NCI-H1417 treated with DMSO at 0.1 percent for 48 hours (cell line): ENCODE measurements around the gene CRYZL1.
"Not testable (repeated sequence)": the region's sequence is repeated elsewhere in the genome, so short reads cannot be mapped to it uniquely, and the experiment has no call there.

ENCODE experiments used
- DNase-seq: peaks from one replicate; lab custom pipeline; 2025; lab: John Stamatoyannopoulos, UW

Gene CRYZL1

DNA sequence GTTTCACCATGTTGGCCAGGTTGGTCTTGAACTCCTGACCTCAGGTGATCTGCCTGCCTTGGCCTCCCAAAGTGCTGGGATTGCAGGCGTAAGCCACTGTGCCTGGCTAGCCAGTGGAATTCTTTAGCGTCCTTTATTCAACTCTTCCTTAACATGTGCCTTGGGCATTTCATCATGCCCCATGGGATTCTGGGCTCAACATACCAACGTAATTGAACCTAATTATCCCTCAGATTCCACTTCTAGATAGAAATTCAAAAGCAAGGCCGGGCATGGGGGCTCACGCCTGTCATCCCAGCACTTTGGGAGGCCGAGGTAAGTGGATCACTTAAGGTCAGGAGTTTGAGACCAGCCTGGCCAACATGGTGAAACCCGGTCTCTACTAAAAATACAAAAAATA lies 15.4 kb downstream of the CRYZL1 start:
- not testable (repeated sequence) for DNase-seq

DNA sequence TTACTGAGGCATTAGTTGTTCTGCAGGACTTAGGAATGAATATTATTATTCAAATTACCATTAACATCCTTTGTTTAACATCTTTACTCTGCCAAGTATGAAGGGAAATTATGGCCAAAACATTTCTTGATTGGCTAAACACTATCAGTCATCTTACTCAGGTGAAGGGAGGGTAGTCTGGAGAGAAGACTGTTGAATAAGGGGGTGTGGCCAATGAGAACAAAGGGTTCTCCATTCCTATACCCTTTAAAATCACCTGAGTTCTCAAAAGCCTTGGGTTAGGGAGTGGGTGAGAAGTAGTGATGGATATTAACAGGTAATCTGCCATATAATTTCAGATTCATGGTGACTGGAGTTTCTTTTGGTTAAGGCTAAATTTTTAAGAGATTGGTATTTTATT lies 19.3 kb downstream of the CRYZL1 start:
- DNase-seq, result no peak

DNA sequence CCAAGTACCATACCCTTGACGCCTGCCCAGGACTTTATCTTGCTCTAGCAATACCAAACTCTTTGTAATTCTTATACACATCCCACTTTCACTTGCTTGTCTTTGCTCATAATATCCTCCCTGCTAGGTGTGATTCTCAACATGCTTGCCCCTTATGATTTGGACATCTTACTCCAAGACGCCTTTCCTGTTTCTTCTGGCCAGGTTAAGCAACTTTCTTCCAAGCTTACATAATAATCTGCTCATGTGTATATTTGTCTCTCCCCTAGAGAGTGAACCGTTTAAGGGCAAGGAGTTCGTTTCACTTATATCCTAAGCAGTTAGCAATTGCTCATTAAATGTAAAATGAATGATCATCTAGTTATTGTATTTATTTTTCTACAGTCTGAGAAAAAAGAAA lies 21.8 kb downstream of the CRYZL1 start:
- no peak for DNase-seq

DNA sequence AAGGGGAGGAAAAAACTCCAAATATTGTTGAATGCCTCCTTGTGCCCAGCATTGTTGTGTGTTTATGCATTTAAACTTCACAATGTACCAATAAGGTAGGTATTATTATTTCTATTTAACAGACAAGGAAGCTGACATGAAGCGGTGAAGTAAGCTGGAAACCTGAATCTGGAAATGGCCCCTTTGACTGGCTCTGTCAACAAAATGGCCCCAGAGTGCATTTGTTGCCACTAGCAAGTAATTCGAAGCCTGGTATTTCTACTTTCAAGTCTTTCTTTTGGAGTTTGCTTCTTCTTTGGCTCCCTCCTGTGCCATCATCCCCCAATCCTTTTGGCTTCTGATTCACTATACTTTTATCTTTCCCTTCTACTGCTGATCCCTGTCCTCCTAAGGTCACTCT lies 23.1 kb downstream of the CRYZL1 start:
- no peak for DNase-seq

DNA sequence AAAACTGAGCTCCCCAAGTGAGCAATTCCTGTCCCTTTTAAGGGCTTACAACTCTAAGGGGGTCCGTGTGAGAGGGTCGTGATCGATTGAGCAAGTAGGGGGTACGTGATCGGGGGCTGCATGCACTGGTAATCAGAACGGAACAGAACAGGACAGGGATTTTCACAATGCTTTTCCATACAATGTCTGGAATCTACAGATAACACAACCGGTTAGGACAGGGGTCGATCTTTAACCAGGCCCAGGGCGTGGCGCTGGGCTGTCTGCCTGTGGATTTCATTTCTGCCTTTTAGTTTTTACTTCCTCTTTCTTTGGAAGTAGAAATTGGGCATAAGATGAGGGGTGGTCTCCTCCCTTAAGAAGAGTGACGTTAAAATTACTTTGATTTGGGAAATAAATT lies 24.0 kb downstream of the CRYZL1 start:
- DNase-seq, result not testable (repeated sequence)

DNA sequence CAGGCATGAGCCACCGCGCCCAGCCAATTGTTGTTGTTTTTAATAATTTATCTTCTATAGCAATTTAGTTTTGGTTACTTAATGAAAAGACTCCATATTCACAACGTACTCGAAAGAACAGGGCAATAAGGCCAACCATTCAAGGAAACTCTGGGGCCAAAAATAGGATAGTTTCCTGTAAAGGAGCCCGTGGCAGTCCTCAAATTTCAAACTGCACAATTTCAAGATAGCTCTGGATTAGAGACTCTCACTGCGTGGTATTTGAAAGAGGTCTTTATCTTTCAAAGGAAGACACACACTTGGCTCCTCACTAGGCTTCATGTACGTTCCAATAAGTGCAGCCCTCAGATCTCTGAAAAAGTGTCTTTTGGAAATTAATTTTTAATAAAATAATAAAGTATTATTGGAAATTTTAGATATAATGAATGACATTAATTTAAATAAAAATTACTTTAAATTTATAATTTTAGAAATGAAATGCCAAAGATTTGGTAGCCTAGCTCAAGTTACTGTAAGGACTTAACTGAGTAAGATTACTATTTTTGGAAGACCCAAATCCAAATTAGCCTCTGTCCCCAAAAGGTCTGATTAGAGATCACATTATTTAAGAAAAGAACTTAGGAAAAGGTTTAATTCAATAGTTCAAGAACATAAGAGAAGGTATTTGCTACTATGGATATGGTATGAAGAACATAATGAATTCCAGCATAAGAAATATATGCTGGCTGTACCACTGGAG lies 30.4 kb downstream of the CRYZL1 start:
- no peak for DNase-seq

DNA sequence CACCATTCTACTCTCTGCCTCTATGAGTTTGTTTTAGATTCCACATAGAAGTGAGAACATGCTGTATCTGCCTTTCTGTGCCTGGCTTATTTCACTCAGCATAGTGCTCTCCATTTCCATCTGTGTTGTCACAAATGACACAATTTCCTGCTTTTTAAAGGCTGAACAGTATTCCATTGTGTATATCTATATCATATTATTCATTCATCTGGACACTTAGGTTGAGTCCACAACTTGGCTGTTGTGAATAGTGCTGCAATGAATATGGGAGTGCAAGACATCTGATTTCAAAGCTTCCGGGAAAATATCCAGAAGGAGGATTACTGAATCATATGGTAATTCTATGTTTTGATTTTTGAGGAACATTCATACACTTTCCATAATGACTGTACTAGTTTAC lies 33.0 kb downstream of the CRYZL1 start:
- DNase-seq, result no peak

DNA sequence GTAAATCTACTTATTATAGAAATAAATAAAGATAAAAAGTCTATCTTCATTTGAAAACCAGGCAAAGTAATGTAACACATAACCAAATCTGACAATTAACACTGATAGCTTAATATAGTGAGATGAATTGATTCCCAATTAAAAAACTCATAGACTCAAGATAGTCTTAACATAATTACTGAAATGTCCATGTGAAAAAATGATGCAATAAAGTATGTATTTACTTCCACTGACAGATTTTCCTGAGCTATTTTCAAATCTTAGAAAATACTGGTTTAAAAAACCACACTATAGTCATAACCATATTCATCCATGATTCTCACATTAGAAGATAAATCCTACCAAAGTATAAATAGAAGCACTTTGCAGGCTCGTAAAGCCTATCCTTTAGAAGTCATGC lies 43.5 kb downstream of the CRYZL1 start:
- DNase-seq, result no peak

DNA sequence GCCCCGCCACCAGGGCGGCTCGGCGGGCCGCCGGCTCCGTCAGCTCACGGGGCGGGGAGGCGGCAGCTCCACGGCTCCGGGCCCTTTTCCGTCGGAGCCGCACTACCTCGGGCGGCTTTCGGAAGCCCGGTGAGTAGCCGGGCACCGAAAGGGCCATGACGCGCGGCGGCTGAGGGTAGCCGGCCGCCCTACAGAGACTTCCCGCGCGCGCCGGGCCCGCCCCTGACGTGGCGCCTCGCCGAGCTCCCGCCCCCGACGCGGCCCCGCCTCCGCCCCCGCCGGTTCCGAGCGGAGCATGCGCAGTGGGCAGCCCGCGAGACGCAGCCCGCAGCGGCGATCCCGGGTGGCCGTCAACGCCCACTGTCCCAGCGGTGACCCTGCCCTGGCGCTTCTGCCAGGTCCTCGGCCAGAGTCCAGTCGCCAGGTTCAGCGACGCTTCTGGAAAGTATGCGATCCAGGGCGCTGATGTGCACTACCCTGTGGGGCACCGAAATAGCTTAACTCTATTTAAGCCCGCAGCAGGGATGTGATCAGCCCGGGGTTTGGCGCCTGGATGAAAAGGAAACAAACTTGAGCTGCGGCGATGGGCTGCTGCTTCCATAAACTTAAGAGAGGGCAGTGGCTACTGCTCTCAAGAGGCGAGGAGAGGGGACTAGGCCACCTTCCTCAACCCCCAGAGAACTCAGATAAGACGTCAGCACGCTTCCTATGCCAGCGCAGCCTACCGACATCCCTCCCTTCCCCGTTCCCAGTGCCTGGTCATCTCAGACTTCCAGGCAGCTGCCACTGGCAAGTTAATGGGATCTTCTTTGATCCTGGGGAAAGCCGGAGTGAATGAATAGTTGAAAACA lies 52.8 kb downstream of the CRYZL1 start, which contains the start of gene DONSON:
TSS of gene DONSON (minus strand) at position 200 of the 851 bp plus-strand sequence. CDS start at position 157, 43 bp downstream.
- DNase-seq, result peak; percentile 53

DNA sequence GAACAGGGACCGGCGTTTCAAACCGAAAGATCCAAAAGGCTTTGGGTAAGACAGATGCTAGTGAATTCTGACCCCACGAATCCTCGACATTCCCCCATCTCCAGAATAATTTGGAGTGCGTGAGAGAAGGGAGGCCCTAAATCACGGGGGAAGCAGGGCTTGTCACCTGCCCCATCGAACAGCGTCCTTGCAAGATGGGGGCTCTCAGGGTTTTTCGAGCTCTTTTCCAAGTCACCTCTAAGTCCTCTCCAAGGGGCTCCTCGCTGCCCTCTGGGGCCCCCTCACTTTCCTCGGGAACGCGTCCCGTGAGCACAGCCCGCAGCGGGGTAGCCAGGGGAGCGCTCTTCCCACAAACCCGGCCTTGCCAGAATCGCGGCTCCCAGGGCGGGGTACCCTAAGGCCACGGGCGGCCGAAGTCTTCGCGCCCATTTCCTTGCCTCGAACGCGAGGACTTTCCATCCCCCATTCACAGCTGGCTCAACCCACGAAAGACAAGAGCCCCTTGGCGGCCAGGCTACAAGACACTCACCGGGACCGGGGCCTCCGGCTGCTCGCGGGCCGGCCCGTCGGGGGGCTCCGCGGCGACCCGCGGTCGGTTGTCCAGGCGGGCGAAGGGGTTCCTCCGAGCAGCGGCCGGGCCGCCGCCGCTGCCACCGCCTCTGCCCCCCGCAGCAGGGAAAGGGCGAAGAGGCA lies 53.6 kb downstream of the CRYZL1 start:
- no peak for DNase-seq

DNA sequence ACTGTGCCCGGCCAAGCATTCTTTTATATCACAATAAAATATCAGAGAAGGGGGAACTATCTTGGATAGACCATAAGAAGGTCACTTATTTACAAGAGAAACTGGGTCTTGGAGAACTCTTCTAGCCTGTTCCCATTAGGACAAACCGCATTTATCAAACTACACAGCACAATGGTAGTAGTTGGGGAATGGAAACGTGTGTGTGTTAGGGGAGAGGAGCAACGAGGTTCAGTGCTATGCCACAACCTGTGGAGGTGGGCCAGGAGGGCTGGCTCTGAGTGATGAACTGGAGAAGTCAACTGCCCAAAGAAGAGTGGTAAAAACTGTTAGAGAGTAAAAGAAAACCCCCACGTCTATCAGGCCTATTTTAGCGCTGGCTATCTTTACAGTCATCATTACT lies 54.6 kb downstream of the CRYZL1 start:
- DNase-seq, result no peak

DNA sequence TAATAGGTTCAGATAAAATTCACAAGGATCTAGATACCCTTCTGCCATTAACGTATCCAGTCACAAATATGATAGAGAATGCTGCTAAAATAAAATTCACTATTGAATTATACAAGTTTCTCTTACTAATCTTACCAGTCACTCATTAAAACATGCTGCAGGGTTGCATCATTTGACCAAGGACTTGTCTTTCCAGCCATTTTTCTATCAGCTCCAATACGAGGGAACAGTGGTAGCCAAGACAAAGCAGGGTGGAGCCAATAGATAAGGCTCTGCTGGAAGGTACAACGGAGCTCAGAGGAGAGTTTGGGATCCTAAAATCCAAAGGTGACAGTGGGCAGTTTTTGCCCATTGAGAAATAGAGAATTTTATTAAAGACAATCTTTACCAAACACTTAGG lies 57.1 kb downstream of the CRYZL1 start:
- no peak for DNase-seq

DNA sequence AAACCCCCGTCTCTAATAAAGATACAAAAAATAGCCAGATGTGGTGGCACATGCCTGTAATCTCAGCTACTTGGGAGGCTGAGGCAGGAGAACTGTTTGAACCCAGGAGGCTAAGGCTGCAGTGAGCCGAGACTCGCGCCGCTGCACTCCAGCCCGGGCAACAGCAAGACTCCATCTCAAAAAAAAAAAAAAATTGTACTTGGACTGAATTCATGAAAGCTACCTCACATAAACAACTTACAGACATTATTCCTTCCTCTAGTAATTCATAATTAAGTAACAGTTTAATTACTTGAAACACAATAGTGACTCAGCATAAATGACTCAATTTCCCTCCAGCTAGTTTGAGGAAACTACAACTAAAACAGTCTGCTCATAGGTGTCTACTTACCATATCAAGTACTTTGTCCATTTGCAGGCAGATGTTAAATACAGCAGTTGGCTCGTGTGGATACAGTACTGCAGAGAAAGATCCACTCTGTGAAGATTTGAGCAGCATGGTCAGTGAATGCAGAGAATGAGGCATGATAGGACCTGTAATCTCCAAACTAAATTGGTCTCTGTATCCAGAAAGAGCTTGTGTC lies 62.5 kb downstream of the CRYZL1 start:
- DNase-seq, result no peak

DNA sequence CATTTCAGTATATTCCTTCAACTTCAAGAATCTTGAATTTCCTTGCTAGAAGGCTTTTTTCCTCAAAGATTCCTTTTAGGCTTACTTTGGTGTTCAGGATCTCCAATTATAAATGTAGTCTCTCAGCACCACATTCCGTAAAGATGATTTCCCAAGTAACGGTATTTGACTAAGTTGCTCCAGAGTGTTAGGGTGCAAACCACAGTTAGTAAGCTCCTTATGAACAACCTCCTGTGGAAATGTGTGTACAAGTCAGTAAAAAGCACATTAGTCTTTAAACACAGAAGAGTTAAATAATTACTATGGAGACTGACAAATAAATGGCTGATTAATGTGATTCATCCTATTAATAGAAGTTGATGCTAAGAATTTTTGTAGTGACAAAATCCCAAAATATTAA lies 63.3 kb downstream of the CRYZL1 start:
- no peak for DNase-seq

DNA sequence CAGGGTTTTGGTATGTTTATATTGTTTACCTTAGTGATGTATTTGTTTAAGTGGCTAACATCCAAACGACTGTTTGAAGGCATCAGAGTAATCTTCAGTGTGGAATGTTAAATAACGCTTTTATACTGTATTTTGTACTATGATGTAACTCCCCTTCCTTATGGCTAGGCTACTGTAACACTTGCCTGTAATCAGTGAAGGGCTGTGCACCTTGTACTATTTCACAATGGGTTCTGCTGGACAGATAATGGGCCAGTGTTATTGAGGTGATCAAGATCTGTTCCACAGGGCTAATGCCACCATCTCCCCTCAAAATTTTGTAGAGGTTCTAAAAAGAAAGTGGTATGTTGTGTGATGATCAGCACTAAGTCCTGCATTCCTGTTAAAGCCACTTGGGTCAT lies 64.8 kb downstream of the CRYZL1 start:
- not testable (repeated sequence) for DNase-seq

DNA sequence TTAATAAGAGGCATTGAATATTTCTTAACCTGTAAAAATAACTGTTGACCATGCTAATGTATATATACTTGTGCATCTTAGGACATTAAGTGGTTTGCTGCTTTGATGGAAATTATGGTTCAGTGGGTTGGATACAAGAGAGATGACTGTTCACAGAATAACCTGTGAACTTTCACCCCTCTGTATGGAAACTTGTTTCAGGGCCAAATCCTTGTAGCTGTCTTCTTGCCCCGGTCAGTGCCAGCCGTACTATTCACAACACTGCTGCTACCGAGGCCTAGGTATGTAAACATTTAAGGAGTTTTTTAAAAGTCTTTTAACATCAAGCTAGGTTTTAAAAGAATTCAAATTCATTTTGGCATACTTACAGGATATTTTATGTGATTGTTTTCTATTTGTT lies 69.2 kb downstream of the CRYZL1 start:
- no peak for DNase-seq

DNA sequence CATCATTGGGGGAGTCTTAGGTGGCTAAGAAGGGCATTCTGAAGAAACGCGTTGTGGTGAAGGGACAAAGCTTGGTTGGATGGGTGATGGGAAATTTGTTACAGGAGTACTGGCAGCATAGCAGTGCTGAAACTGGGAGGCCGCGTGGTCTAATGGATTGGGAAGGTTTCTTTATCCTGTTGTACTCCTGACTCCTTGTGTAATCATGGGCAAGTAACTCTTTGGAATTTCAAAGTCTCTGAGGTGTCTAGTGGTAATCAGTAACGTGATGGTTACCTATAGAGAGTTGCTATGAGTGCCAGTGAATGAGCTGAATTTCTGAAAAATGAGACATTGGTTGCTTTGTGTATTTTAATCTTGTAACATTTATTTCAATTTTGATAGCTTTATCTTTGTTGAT lies 71.5 kb downstream of the CRYZL1 start:
- DNase-seq, result no peak

DNA sequence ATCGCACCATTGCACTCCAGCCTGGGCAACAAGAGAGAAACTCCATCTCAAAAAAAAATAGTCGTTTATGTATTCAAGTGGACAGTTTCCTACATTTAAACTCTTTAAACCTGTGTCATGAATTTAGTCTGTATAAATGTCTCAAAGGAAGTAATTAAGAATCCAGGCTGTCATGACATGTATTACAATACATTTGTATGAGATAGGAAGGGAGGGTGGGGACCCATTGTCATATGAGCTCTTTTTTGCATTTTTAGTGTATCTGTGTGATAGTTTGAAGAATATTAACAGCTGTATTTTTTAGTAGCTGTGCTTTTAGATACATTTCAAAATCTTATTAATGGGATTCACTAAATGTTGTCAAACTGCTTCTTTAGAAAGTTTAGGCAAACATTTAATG lies 73.1 kb downstream of the CRYZL1 start:
- no peak for DNase-seq

DNA sequence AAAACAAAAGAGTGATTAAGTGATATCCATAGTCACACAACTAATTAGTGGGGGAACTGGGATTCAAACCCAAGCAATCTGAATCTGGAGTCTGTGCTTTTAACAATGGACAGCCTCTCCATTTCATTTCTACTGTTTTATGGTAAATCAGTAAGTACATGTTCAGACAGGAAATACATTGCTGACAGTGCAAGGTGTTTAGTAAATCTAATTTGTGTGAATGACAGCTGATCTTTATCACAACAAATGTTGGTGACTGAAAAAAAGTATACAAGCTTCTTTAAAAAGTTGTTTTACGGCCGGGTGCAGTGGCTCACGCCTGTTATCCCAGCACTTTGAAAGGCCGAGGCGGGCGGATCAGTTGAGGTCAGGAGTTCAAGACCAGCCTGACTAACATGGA lies 73.6 kb downstream of the CRYZL1 start:
- DNase-seq, result no peak

DNA sequence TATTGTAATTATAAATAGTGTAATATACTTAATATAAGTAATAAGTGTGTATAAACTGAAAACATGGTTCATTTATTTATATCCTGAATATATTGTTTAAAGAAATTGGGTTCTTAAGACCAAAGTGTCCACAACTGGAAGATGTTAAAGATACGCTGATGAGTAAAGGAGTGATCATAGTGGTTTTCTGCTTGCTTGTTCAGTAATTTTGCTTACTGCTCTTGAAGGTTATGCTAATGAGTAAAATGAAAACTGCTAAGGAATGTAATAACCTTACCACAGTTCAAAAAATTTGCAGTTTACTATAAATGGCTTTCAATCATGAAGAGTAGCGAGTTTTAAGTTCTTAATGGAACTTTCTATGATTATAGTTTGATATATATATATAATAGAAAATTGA lies 75.0 kb downstream of the CRYZL1 start:
- no peak for DNase-seq

DNA sequence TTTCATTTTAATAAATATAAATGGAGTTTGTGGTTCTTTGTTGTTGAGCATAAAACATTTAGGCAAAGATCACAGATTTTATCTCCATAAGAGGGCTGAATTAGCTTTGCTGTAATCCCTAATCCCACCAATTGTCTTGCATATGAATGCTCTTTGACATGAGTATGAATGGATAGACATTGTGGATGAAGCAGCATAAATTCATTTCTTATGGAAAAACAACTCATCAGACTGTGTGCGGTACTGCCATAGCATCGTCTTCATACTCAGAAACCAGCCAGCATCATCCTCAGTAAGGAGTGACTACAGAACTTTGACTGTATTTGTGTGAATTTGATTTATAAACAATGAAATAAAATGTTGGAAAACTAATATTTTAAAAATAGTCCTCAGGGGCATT lies 79.2 kb downstream of the CRYZL1 start:
- DNase-seq, result no peak

DNA sequence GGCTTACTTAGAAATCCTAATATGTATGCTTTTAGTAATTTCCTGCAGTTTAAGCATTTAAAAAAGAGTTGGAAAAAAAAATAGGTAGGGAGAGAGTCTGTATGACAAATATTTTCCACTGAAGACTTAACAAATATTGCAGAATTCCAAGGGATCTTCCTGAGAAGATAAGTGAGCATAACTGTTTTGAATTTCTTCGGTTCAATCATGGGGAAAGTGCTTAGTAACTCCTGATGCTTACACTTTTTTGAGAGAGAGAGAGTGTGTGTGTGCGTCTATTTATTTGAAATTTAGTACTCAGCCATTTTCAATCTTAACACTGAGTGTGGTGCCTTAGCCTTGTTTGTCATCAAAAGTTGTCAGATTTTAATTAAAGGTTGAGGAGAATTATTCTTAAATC lies 80.2 kb downstream of the CRYZL1 start:
- no peak for DNase-seq
